ENCODE results near the gene MRPS30. TPM values are rescaled to one million over a fixed set of nuclear protein-coding genes. Genes with fewer than 3 reads are reported as not detected.

MRPS30 gene
- total and polyA plus RNA-seq, 2 of the 13 experiments (the other 11 are each of a cell fraction or from before 2014, with no cell fraction given): 36.4 to 67.6 TPM

DNA sequence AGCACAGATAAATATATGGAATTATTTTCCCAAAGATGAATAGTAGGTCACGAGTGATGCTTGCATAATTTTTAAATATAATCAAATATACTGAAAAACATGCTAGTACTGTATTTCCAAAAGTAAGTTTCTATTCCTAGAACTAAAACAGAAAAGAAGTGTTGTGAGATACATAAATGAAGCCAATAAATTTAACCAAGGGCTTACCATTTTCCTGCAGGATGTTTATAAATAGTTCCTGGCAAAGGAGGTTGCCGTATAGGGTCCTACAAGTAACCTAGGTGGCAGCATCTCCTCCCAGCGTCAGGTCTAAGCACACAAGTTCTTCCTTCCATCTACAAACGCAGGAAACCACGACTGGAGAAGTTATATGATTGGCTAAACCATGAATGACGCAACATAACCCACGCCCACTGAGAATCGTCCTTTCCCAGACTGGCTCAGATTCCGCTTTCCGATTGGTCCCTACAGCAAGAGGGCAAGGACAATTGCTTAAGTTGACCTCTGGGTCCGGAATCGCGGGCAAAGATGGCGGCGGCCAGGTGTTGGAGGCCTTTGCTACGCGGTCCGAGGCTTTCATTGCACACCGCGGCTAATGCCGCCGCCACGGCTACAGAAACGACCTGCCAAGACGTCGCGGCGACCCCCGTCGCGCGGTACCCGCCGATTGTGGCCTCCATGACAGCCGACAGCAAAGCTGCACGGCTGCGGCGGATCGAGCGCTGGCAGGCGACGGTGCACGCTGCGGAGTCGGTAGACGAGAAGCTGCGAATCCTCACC, at the start of gene MRPS30 (continued):
- TF ChIP-seq ZNF33A (CRISPR knock-in tag; IDR thresholded peaks at IDR 0.05; ENCODE audit: borderline replicate concordance) (0 out of 2 replicates have a peak, but pooled peaks have one; percentile 60), ATF1 (CRISPR knock-in tag; IDR thresholded peaks at IDR 0.05) (peak; percentile 94), PHF20 (CRISPR knock-in tag; IDR thresholded peaks at IDR 0.05) (peak; percentile 86), ZNF296 (CRISPR knock-in tag; conservative IDR thresholded peaks at IDR 0.05) (no peak), SP5 (CRISPR knock-in tag; IDR thresholded peaks at IDR 0.05; ENCODE audit: borderline replicate concordance, low read depth) (no peak), ZNF672 (CRISPR knock-in tag; IDR thresholded peaks at IDR 0.05) (0 out of 2 replicates have a peak, but pooled peaks have one; percentile 80), MAZ (IDR thresholded peaks at IDR 0.05; ENCODE audit: borderline replicate concordance, low read depth, low read length) (no peak), MAZ (CRISPR knock-in tag; IDR thresholded peaks at IDR 0.05; ENCODE audit: low read depth) (peak; percentile 82), KDM5A (IDR thresholded peaks at IDR 0.05; ENCODE audit: borderline replicate concordance, low read length) (peak; percentile 91), FOXP1 (IDR thresholded peaks at IDR 0.05) (no peak), FOXP1 (CRISPR knock-in tag; IDR thresholded peaks at IDR 0.05) (no peak), ZNF567 (CRISPR knock-in tag; IDR thresholded peaks at IDR 0.05; ENCODE audit: borderline replicate concordance) (no peak), GATAD2A (CRISPR knock-in tag; IDR thresholded peaks at IDR 0.05) (peak; percentile 16; the same call in 1 of the 2 replicates), NCOA1 (CRISPR knock-in tag; IDR thresholded peaks at IDR 0.05) (no peak), SALL2 (CRISPR knock-in tag; IDR thresholded peaks at IDR 0.05) (peak; percentile 81), ATF7 (IDR thresholded peaks at IDR 0.05) (peak; percentile 95), ATF7 (CRISPR knock-in tag; IDR thresholded peaks at IDR 0.05) (no peak), ZBTB7A (CRISPR knock-in tag; IDR thresholded peaks at IDR 0.05) (0 out of 2 replicates have a peak, but pooled peaks have one; percentile 40), ZNF253 (CRISPR knock-in tag; IDR thresholded peaks at IDR 0.05; ENCODE audit: borderline replicate concordance) (no peak; the same call in 1 of the 2 replicates), SMC3 (IDR thresholded peaks at IDR 0.05; ENCODE audit: low read length) (peak; percentile 11; the same call in 1 of the 2 replicates), ZNF777 (CRISPR knock-in tag; IDR thresholded peaks at IDR 0.05) (peak; percentile 59; the same call in 1 of the 2 replicates), ZKSCAN5 (CRISPR knock-in tag; IDR thresholded peaks at IDR 0.05) (no peak)
- TF ChIP-seq, protein P1, sequence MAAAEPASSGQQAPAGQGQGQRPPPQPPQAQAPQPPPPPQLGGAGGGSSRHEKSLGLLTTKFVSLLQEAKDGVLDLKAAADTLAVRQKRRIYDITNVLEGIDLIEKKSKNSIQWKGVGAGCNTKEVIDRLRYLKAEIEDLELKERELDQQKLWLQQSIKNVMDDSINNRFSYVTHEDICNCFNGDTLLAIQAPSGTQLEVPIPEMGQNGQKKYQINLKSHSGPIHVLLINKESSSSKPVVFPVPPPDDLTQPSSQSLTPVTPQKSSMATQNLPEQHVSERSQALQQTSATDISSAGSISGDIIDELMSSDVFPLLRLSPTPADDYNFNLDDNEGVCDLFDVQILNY (CRISPR knock-in tag; conservative IDR thresholded peaks at IDR 0.05): no peak
- TF ChIP-seq, protein P2, sequence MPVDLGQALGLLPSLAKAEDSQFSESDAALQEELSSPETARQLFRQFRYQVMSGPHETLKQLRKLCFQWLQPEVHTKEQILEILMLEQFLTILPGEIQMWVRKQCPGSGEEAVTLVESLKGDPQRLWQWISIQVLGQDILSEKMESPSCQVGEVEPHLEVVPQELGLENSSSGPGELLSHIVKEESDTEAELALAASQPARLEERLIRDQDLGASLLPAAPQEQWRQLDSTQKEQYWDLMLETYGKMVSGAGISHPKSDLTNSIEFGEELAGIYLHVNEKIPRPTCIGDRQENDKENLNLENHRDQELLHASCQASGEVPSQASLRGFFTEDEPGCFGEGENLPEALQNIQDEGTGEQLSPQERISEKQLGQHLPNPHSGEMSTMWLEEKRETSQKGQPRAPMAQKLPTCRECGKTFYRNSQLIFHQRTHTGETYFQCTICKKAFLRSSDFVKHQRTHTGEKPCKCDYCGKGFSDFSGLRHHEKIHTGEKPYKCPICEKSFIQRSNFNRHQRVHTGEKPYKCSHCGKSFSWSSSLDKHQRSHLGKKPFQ (CRISPR knock-in tag; IDR thresholded peaks at IDR 0.05; ENCODE audit: insufficient replicate concordance): no peak
- TF ChIP-seq, protein P3, sequence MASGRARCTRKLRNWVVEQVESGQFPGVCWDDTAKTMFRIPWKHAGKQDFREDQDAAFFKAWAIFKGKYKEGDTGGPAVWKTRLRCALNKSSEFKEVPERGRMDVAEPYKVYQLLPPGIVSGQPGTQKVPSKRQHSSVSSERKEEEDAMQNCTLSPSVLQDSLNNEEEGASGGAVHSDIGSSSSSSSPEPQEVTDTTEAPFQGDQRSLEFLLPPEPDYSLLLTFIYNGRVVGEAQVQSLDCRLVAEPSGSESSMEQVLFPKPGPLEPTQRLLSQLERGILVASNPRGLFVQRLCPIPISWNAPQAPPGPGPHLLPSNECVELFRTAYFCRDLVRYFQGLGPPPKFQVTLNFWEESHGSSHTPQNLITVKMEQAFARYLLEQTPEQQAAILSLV (CRISPR knock-in tag; IDR thresholded peaks at IDR 0.05; ENCODE audit: borderline replicate concordance): peak; percentile 85; the same call in 1 of the 2 replicates
- TF ChIP-seq, protein P4, sequence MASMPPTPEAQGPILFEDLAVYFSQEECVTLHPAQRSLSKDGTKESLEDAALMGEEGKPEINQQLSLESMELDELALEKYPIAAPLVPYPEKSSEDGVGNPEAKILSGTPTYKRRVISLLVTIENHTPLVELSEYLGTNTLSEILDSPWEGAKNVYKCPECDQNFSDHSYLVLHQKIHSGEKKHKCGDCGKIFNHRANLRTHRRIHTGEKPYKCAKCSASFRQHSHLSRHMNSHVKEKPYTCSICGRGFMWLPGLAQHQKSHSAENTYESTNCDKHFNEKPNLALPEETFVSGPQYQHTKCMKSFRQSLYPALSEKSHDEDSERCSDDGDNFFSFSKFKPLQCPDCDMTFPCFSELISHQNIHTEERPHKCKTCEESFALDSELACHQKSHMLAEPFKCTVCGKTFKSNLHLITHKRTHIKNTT (CRISPR knock-in tag; IDR thresholded peaks at IDR 0.05): no peak
- TF ChIP-seq, protein P5, sequence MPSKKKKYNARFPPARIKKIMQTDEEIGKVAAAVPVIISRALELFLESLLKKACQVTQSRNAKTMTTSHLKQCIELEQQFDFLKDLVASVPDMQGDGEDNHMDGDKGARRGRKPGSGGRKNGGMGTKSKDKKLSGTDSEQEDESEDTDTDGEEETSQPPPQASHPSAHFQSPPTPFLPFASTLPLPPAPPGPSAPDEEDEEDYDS (CRISPR knock-in tag; IDR thresholded peaks at IDR 0.05): peak; percentile 86

Measured in HepG2 (cell line).